ENCODE measurements around the gene KCNJ12.
"Not testable (repeated sequence)": the region's sequence is repeated elsewhere in the genome, so short reads cannot be mapped to it uniquely, and the experiment has no call there.

KCNJ12 gene

DNA sequence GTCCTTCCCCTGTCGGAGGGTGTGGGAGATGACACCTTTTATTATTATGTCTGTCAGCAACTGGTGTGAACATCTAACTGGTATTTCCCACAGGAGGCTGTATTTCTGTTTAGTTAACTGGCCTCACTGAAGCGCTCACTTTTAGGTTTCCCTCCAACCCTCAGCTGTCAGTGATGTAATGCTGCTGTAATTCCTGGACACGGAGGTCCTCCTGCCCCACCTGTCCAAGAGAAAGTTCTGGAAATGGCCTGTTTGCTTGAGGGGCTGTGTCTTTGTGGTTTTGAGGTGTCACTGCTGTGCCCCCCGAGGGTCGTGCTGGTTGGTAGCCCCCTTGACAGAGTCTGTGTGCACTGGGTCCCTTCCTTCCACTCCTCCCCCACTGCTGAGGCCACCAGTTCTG lies 11.5 kb downstream of the KCNJ12 start:
- DNase-seq (ENCODE audit: low spot score): no peak

DNA sequence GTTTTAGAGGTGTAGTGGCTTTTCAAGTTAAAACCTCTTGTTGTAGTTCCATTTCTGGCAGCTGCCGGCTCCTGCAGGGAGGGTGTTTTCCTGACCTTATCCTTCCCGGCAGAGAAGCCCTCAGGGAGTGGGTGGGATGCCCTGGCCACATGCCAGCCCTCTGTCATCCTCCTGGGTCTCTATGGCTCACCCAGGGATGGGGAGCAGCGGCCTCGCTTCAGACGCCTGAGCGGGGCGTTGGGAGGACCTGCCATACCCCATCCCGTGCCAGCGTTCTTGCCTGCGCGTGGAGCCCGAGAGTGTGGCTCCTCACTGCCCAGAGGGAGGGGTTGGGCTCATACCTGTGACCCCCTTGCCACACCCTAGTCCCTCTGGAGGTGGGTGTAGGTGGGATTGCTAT lies 11.9 kb downstream of the KCNJ12 start:
- DNase-seq (ENCODE audit: low spot score): no peak

GRCh38 chr17:21388944-21389343 lies 12.8 kb downstream of the KCNJ12 start:
- no peak for DNase-seq (ENCODE audit: low spot score)

GRCh38 chr17:21389394-21389793 lies 13.2 kb downstream of the KCNJ12 start:
- no peak for DNase-seq (ENCODE audit: low spot score)

DNA sequence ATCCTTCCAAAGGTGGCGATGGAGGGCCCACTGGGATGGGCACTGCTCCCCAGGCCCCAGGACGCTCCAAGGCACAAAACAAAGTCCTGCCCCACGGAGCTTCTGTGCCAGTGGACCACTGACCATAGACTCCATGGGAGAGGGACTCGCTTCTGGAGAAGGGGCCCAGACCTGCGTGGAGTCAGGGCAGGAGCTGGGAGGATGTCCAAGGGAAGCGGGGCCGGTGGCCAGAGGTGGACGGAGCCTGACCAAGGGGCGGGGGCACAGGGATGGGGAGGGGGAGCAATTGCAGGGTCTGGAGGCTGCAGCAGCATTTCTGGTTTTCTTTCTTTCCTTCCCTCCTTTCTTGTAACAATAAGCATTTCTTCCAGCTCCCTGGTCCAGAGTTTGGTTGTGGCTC lies 14.1 kb downstream of the KCNJ12 start:
- no peak for DNase-seq (ENCODE audit: low spot score)

GRCh38 chr17:21392266-21392665 lies 16.1 kb downstream of the KCNJ12 start:
- no peak for DNase-seq (ENCODE audit: low spot score)

- DNase-seq (ENCODE audit: low spot score): no peak
Measured at GRCh38 chr17:21394265-21394664, 18.1 kb downstream of the KCNJ12 start.

DNA sequence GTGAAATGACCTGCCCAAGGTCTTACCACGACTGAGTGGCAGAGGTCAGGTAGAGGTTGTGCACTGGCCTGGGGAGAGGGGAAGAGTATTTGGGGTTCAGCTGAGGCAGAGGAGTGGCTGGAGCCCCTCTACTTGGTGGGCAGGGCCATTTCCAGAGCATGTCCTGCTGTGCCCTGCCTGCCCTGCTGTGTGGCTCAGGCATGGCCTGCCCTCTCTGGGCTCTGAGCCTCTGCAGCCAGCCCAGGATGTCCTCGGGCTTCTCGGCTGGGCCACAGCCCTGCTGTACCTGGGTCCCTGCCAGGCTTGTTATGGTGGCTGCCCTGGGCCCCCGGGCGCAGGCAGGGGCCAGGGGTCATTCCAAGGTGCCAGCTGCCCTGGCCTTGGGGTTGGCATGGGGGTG lies 19.6 kb downstream of the KCNJ12 start:
- DNase-seq (ENCODE audit: low spot score): no peak

- no peak for DNase-seq (ENCODE audit: low spot score)
Measured at GRCh38 chr17:21396237-21396636, 20.1 kb downstream of the KCNJ12 start.

DNA sequence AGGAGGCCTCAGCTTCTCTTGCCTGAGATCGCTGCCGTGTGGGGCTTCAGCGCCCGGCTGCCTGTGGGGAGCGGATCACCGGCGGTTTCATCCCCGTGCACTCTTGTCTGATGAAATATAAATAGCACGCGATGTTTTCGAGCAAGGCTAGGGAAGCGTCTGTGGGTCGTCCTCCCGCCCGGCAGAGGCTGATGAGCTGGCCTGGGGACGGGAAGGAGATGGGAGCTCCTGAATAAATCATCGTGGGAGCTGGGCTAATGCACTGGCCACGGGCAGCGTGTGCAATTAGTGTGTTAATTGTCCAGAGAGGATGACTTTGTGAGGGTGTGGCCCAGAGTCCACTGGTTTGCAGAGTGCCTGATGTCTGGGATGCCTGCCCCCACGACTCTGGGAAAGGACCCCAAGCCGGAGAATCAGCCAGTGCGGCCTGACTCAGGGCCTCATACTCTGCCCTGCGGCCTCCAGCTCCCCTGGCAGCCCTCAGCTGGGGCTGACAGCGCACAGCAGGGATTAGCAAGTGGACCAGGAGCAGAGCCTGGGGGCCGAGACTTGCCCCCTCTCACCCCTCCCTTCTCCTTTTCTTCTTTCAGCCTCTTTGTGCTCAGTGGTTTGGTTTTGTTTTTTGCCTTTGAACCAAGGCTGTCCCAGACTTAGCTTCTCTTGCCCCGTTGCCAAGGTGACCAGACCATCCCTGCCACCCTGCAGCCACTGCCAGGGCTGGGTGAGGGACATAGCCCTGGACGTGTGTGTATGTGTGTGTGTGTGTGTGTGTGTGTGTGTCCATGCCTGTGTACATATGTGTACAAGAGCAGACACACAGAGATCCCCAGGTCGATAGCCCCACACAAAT lies 21.4 kb downstream of the KCNJ12 start:
- no peak for DNase-seq (ENCODE audit: low spot score)

DNA sequence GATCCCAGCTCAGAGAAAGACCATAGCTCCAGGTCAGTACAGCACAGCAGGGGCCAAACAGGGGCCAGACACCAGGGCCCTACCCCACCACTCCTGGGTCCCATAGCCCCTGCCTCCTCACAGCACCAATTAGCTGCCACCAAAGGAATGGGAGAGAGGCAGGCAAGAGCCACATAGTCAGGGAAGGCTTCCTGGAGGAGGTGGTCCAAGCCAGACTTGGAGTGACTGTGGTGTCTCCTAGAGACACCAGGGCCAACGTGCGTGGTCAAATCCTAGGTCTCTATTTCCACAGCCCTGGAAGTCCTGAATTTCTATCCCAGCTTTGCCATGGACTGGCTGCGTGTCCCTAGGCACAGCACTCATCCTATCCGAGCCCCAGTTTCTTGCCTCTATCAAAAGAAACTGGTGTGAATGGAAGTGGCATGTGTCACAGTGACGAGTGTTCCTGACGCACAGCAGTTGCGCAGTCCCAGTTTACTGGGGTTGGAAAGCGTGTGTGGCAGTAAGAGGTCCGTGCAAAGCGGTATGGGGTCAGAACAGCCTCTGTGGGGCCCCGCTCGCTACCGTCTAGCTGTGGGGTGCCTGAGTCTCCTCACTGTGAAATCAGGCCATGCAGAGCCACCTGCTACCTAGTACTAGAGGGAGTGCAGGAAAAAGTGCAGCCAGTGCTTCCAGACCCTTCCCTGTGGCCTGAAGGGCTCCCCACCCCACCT lies 23.5 kb downstream of the KCNJ12 start:
- no peak for DNase-seq (ENCODE audit: low spot score)

GRCh38 chr17:21400187-21400569 lies 24.0 kb downstream of the KCNJ12 start:
- not testable (repeated sequence) for DNase-seq (ENCODE audit: low spot score)

- no peak for DNase-seq (ENCODE audit: low spot score)
Measured at GRCh38 chr17:21400816-21401593, 24.8 kb downstream of the KCNJ12 start.

GRCh38 chr17:21402166-21402571 lies 26.0 kb downstream of the KCNJ12 start:
- DNase-seq (ENCODE audit: low spot score): peak; percentile 30

GRCh38 chr17:21402926-21403325 lies 26.8 kb downstream of the KCNJ12 start:
- DNase-seq (ENCODE audit: low spot score): not testable (repeated sequence)

DNA sequence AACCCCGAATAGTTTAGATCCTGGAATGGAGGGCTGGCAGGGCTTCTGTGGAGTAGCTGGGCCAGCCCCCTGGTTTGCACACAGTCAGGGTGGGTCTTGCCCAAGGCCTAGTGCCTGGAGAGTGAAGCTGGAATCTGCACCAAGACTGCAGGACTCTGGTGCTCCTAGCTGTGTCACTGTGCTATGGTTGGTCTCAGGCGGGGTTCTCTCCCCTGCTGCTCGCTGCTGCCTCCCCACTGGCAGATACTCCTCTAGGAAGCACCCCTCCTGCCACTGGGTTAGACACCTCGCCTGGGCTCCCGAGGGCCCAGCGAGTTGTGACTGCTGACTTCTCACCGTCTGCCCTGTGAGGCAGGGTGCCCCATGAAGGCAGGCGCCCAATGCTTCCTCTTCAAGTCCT lies 27.9 kb downstream of the KCNJ12 start:
- not testable (repeated sequence) for DNase-seq (ENCODE audit: low spot score)

DNA sequence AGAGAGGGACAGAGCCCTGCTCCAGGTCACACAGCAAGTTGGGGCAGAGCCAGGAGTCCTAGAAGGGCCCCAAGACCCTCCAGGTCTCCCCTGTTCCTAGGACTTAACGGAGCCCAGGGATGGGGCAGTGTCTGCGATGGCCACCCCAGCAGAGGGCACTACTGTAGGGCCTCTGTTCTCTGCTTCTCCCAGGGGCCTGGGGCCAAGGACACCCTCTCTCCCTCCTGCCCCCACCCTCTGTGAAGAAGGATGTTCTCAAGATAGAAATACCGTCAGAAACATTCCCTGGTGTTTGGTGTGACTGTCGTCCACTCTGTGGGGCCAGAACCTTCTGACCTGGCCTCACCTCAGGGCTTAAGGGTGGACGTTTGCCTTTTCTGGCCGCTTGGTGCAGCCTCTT lies 28.4 kb downstream of the KCNJ12 start:
- DNase-seq (ENCODE audit: low spot score): not testable (repeated sequence)

DNA sequence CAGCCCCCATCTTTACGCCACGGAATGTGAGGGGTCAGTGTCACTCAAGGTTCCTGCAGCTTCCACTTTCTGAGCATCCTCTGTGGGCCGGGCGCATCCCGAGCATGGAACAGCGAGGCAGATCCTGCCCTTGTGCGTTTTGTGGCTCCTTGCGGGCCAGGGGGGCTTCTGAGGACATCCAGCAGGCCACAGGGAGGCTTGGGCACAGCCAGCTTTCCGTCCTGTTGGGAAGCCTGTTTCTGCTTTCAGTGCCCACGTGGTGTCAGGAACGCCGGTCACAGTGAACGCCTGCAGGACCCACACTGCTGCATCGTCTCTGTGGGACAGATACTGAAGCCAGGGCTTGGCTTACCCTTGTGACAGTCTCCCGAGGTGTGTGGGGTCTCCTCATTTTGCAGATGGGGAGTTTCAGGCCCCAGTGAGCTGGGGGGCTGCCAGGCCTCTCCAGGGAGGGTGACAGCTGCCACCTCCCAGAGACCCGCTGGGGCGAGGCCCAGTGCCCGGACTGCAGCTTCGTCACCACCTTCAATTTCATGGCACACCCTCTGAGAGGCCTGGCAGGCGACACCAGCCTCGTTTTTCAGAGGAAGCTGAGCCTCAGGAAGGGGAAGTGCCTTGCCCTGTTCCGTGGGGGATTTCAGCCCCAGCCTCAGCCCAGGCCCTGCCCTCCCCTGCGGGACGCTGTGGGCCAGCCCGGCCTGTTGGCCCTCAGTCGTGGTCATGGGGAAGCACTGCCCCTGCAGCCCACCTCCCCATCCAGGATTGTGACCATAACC lies 29.0 kb downstream of the KCNJ12 start:
- not testable (repeated sequence) for DNase-seq (ENCODE audit: low spot score)

GRCh38 chr17:21405904-21406400 lies 29.8 kb downstream of the KCNJ12 start:
- not testable (repeated sequence) for DNase-seq (ENCODE audit: low spot score)

GRCh38 chr17:21406616-21407404 lies 30.7 kb downstream of the KCNJ12 start:
- DNase-seq (ENCODE audit: low spot score): not testable (repeated sequence)

- DNase-seq (ENCODE audit: low spot score): not testable (repeated sequence)
Measured at GRCh38 chr17:21407752-21408151, 31.6 kb downstream of the KCNJ12 start.
